Urothelium cell line (cell line): Measurements from ENCODE around the gene PRKAR1B.

Source experiments
- DNase-seq: peaks from one replicate; pipeline ENCODE4 v3.0.0; 2011; ENCODE audit warnings: low spot score, mixed read lengths
- FAIRE-seq: peaks from 2 replicates; lab custom pipeline; 2011; peaks lifted over from hg19 to GRCh38; lab: Jason Lieb, UNC

Gene PRKAR1B

GRCh38 chr7:698515-699475 lies 28.3 kb downstream of the PRKAR1B start:
- DNase-seq (no peak), FAIRE-seq (peak; percentile 96)

GRCh38 chr7:696812-697551 lies 30.1 kb downstream of the PRKAR1B start:
- FAIRE-seq, result no peak
- DNase-seq, result no peak

GRCh38 chr7:696426-696811 lies 30.7 kb downstream of the PRKAR1B start:
- no peak for FAIRE-seq
- DNase-seq, result no peak

GRCh38 chr7:693280-693679 lies 33.8 kb downstream of the PRKAR1B start:
- no peak for FAIRE-seq
- DNase-seq, result no peak

GRCh38 chr7:691361-692045 lies 35.6 kb downstream of the PRKAR1B start:
- DNase-seq (no peak), FAIRE-seq (peak; percentile 9)

GRCh38 chr7:690478-691360 lies 36.4 kb downstream of the PRKAR1B start:
- no peak for DNase-seq
- no peak for FAIRE-seq

- FAIRE-seq (no peak), DNase-seq (no peak)
Measured at GRCh38 chr7:685540-685939, 41.5 kb downstream of the PRKAR1B start.

GRCh38 chr7:684416-684815 lies 42.7 kb downstream of the PRKAR1B start:
- no peak for FAIRE-seq
- DNase-seq, result no peak

- peak; percentile 96 for FAIRE-seq
- no peak for DNase-seq
Measured at GRCh38 chr7:683526-684205, 43.4 kb downstream of the PRKAR1B start.

GRCh38 chr7:682810-683209 lies 44.3 kb downstream of the PRKAR1B start:
- FAIRE-seq, result no peak
- no peak for DNase-seq

- DNase-seq, result no peak
- peak; percentile 42 for FAIRE-seq
Measured at GRCh38 chr7:681551-682307, 45.4 kb downstream of the PRKAR1B start.

GRCh38 chr7:680411-681127 lies 46.5 kb downstream of the PRKAR1B start:
- FAIRE-seq (peak; percentile 27), DNase-seq (no peak)

GRCh38 chr7:676972-677385 lies 50.1 kb downstream of the PRKAR1B start:
- peak; percentile 55 for FAIRE-seq
- DNase-seq, result no peak

- FAIRE-seq, result peak; percentile 89
- no peak for DNase-seq
Measured at GRCh38 chr7:676246-676971, 50.7 kb downstream of the PRKAR1B start.

GRCh38 chr7:674454-675410 lies 52.3 kb downstream of the PRKAR1B start:
- FAIRE-seq (peak; percentile 42), DNase-seq (peak; percentile 75)

- no peak for DNase-seq
- FAIRE-seq, result peak; percentile 59
Measured at GRCh38 chr7:673681-674453, 53.2 kb downstream of the PRKAR1B start.
